Measurements from ENCODE around the gene GRID2. TPM values are rescaled to one million over a fixed set of nuclear protein-coding genes. Genes with fewer than 3 reads are reported as not detected.

GRID2 gene
- total RNA-seq, 1 donor from 2014 or later, result 0.17 TPM

- H3K27ac ChIP-seq, result no peak overlapping the region
- no peak overlapping the region for H3K27ac Mint-ChIP-seq
- no peaks in the 10 kb centered on the region for H3K9me3 Mint-ChIP-seq
Measured at GRCh38 chr4:93016350-93016749, 712.6 kb downstream of the GRID2 start.

DNA sequence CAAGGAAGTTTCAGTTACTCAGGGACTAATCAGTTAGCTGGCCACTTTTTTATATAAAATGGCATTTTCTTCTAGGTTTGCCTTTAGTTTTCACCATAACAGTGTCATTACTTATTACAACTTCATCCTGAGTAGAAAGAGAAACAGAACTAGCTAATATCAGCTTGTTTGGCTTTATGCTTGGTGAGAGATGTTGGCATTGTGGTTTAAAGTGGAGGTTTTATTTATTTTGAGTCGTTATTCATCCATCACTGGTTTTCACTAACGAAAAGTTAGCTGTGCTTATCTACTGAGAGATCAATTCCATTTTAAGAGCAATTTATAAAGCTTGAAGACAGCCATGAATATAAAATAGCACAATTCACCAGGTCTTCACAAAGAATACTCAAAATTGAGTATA is 714.5 kb downstream of the GRID2 start:
- Histone ChIP-seq H3K4me3 (no peak overlapping the region), H2AFZ (replicated peaks) (peak overlapping the region; percentile 30), H4K20me1 (ENCODE audit: low read depth) (no peaks in the 10 kb centered on the region), H3K79me2 (ENCODE audit: low read depth) (no peaks in the 10 kb centered on the region), H3K9me3 (ENCODE audit: low read depth) (no peaks in the 10 kb centered on the region), H3K27me3 (no peaks in the 10 kb centered on the region), H3F3A (ENCODE audit: low read depth) (no peaks in the 10 kb centered on the region), H3K4me1 (peaks cover 6% of the 10 kb centered on the region), H3K36me3 (no peaks in the 10 kb centered on the region), H3K27ac (no peak overlapping the region), H3K9ac (no peak overlapping the region), H3K4me2 (no peak overlapping the region)
- H3K9me3 Mint-ChIP-seq, result no peaks in the 10 kb centered on the region
- H3K36me3 Mint-ChIP-seq, result no peaks in the 10 kb centered on the region
- no peak for DNase-seq (ENCODE audit: low spot score)
- H3K4me3 Mint-ChIP-seq, result no peak overlapping the region
- peaks cover 2% of the 10 kb centered on the region for H3K4me1 Mint-ChIP-seq
- H3K27me3 Mint-ChIP-seq (ENCODE audit: insufficient read depth, low read depth), result peaks cover 2% of the 10 kb centered on the region
- no peak overlapping the region for H3K27ac Mint-ChIP-seq
- TF ChIP-seq EZH2 (IDR thresholded peaks at IDR 0.05), result no peak
- TF ChIP-seq, protein P1, sequence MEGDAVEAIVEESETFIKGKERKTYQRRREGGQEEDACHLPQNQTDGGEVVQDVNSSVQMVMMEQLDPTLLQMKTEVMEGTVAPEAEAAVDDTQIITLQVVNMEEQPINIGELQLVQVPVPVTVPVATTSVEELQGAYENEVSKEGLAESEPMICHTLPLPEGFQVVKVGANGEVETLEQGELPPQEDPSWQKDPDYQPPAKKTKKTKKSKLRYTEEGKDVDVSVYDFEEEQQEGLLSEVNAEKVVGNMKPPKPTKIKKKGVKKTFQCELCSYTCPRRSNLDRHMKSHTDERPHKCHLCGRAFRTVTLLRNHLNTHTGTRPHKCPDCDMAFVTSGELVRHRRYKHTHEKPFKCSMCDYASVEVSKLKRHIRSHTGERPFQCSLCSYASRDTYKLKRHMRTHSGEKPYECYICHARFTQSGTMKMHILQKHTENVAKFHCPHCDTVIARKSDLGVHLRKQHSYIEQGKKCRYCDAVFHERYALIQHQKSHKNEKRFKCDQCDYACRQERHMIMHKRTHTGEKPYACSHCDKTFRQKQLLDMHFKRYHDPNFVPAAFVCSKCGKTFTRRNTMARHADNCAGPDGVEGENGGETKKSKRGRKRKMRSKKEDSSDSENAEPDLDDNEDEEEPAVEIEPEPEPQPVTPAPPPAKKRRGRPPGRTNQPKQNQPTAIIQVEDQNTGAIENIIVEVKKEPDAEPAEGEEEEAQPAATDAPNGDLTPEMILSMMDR (IDR thresholded peaks at IDR 0.05), result no peak
- TF ChIP-seq EZH2phosphoT487 (IDR thresholded peaks at IDR 0.05), result no peak

More at GRCh38 chr4:93016350-93016749, 712.6 kb downstream of the GRID2 start:
- H3K36me3 ChIP-seq, result no peaks in the 10 kb centered on the region
- no peaks in the 10 kb centered on the region for H3K27me3 ChIP-seq
- H4K20me1 ChIP-seq (ENCODE audit: low read depth), result no peaks in the 10 kb centered on the region
- peaks cover 4% of the 10 kb centered on the region for H3K4me1 Mint-ChIP-seq
- peak overlapping the region; percentile 48 for H2AFZ ChIP-seq (replicated peaks)
- no peak overlapping the region for H3K4me3 ChIP-seq
- DNase-seq (ENCODE audit: low spot score), result no peak
- H3K4me3 Mint-ChIP-seq, result no peak overlapping the region
- TF ChIP-seq EZH2 (IDR thresholded peaks at IDR 0.05), result no peak
- TF ChIP-seq, protein P1 (IDR thresholded peaks at IDR 0.05), result no peak
- no peak for TF ChIP-seq EZH2phosphoT487 (IDR thresholded peaks at IDR 0.05)
- no peak overlapping the region for H3K9ac ChIP-seq
- H3K9me3 ChIP-seq (ENCODE audit: low read depth), result no peaks in the 10 kb centered on the region
- peaks cover 2% of the 10 kb centered on the region for H3K27me3 Mint-ChIP-seq (ENCODE audit: insufficient read depth, low read depth)
- no peak overlapping the region for H3K4me2 ChIP-seq
- peaks cover 6% of the 10 kb centered on the region for H3K4me1 ChIP-seq
- no peaks in the 10 kb centered on the region for H3F3A ChIP-seq (ENCODE audit: low read depth)
- H3K36me3 Mint-ChIP-seq, result no peaks in the 10 kb centered on the region
- H3K79me2 ChIP-seq (ENCODE audit: low read depth), result no peaks in the 10 kb centered on the region

GRCh38 chr4:93018806-93019205 is 715.0 kb downstream of the GRID2 start:
- Histone ChIP-seq H3K79me2 (ENCODE audit: low read depth) (no peaks in the 10 kb centered on the region), H3F3A (ENCODE audit: low read depth) (no peaks in the 10 kb centered on the region), H3K9ac (no peak overlapping the region), H3K27ac (no peak overlapping the region), H3K36me3 (no peaks in the 10 kb centered on the region), H3K27me3 (no peaks in the 10 kb centered on the region), H2AFZ (replicated peaks) (peak overlapping the region; percentile 30), H3K4me1 (peaks cover 6% of the 10 kb centered on the region), H4K20me1 (ENCODE audit: low read depth) (no peaks in the 10 kb centered on the region), H3K4me2 (no peak overlapping the region), H3K9me3 (ENCODE audit: low read depth) (no peaks in the 10 kb centered on the region), H3K4me3 (no peak overlapping the region)
- H3K36me3 Mint-ChIP-seq, result no peaks in the 10 kb centered on the region
- peaks cover 2% of the 10 kb centered on the region for H3K4me1 Mint-ChIP-seq
- no peak overlapping the region for H3K4me3 Mint-ChIP-seq
- TF ChIP-seq EZH2phosphoT487 (IDR thresholded peaks at IDR 0.05) (no peak), EZH2 (IDR thresholded peaks at IDR 0.05) (no peak)
- TF ChIP-seq, protein P1 (IDR thresholded peaks at IDR 0.05), result no peak
- no peak for DNase-seq (ENCODE audit: low spot score)
- H3K27ac Mint-ChIP-seq, result no peak overlapping the region
- H3K27me3 Mint-ChIP-seq (ENCODE audit: insufficient read depth, low read depth), result peaks cover 2% of the 10 kb centered on the region
- H3K9me3 Mint-ChIP-seq, result no peaks in the 10 kb centered on the region
